Esophagus muscularis mucosa (tissue), 3 donors: ENCODE measurements around the gene TMTC4.

Experiments used
- POLR2A ChIP-seq: fragments of 450-650 bp; IDR thresholded peaks from one replicate; pipeline ENCODE4 v1.6.1; 2017; ENCODE audit warnings: antibody characterized with exemption, moderate library complexity, mild to moderate bottlenecking, low read depth
- TF ChIP-seq, protein P1 (sequence below), 3 experiments: fragments of 200-600 bp in 2 of 3; fragments of 450-650 bp in 1 of 3; sonication (generic) in 2 of 3; IDR thresholded peaks; one replicate each; pipeline ENCODE4 v1.5.1; 2017 to 2019; ENCODE audit warnings: antibody characterized with exemption in 3 of 3, mild to moderate bottlenecking in 2 of 3, moderate library complexity in 1 of 3

DNA sequence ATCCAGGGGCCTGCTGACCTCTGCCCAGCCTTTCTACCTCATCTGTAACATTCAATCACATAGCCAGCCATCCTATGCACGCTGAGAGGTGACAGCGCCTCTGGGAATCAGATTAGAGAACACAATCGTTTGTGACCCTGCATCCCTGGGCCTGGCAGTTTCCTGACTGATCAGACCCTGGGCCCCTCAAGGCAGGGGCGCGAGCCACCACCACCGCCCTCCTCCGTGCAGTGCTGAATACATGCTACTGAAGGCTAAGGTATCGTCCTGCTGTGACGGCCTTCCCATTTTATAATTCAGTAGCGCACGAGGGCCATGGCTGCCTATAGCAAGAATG, 1.3 kb downstream of the TMTC4 start:
- no peak for TF ChIP-seq POLR2A
- TF ChIP-seq, protein P1, sequence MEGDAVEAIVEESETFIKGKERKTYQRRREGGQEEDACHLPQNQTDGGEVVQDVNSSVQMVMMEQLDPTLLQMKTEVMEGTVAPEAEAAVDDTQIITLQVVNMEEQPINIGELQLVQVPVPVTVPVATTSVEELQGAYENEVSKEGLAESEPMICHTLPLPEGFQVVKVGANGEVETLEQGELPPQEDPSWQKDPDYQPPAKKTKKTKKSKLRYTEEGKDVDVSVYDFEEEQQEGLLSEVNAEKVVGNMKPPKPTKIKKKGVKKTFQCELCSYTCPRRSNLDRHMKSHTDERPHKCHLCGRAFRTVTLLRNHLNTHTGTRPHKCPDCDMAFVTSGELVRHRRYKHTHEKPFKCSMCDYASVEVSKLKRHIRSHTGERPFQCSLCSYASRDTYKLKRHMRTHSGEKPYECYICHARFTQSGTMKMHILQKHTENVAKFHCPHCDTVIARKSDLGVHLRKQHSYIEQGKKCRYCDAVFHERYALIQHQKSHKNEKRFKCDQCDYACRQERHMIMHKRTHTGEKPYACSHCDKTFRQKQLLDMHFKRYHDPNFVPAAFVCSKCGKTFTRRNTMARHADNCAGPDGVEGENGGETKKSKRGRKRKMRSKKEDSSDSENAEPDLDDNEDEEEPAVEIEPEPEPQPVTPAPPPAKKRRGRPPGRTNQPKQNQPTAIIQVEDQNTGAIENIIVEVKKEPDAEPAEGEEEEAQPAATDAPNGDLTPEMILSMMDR (IDR thresholded peaks at IDR 0.05) = no peak
